DMS53 (cell line): ENCODE measurements around the gene TMEM165.

ENCODE experiments used
- DNase-seq: peaks from one replicate; lab custom pipeline; 2025; lab: John Stamatoyannopoulos, UW

Gene TMEM165

DNA sequence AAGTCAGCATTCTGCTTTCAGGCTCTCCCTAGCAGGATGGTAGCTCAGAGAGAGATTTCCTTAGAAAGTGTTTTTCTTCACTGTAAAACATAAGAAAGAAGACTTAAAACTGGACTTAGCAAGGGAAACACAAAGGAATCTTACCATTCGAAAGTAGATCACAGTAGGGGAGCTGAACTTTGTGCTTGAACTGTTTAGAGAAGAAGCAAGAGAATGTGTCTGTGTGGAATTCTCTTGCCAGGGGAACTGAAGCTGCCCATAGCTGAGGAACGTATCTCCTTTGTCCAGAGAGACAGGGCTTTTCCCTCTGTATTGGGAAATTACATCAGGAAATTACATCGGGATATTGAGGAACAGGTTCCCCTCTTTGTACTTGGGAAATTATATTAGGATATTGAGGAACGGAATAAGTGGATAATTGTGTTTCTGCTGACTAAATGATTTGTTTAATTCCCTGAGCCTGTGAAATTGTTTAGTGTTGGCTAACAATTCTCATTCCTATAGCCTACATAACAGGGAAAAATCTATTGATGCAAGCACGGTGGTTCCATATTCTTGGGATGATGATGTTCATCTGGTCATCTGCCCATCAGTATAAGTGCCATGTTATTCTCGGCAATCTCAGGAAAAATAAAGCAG is 28.6 kb upstream of the TMEM165 start:
- DNase-seq = no peak

DNA sequence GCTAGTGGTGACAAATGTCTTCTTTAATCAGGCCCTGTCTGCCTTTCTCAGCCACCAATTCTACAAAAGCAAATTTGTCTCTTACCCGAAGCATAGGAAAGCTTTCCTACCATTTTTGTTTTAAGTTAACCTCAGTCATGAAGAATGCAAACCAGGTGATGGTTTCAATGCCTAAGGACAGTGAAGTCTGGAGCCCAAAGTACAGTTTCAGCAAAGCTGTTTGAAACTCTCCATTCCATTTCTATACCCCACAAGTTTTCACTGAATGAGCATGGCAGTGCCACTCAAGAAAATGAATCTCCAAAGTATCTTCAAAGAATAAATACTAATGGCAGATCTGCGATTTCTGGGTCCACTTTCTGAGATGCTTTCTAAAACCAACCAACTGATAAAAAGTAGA is 25.8 kb upstream of the TMEM165 start:
- no peak for DNase-seq

DNA sequence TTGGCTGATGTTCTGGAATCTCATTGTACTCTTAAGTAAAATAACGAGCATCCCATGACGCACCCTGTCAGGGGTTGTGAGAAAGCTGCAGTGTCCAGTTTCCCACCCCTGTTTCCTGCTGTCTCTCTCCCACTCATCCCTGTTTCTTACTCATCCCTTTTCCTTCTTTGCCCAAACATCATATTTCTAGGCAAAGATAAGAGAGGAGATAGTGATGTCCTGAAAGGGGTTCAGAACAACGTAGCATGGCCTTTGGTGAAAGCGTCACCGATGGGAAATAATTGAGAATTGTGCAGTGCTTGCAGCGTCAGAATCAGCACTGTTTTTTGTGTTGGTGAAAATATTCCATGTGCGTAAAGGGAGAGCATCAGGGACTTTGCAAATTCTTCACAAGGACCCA is 23.5 kb upstream of the TMEM165 start:
- DNase-seq = no peak

- no peak for DNase-seq
Observed at GRCh38 chr4:55373461-55373860, 22.3 kb upstream of the TMEM165 start.

DNA sequence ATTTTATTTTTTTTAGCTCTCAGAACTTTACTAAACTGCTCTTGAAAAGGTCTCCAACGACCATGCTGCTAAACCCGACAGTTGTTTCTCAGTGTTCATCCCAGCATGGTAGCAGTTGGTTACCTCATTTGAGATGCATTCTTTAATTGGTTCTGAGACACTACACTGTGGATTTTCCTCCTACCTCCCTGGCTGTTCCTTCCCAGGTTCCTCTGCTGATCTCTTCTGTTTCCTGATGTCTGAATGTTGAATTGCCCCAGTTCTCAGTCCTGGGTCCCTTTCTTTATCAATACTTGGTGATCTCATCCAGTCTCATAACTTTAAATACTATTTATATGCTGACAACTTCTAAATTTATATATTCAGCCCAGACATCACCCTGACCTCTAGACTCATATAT is 19.1 kb upstream of the TMEM165 start:
- DNase-seq = no peak

DNA sequence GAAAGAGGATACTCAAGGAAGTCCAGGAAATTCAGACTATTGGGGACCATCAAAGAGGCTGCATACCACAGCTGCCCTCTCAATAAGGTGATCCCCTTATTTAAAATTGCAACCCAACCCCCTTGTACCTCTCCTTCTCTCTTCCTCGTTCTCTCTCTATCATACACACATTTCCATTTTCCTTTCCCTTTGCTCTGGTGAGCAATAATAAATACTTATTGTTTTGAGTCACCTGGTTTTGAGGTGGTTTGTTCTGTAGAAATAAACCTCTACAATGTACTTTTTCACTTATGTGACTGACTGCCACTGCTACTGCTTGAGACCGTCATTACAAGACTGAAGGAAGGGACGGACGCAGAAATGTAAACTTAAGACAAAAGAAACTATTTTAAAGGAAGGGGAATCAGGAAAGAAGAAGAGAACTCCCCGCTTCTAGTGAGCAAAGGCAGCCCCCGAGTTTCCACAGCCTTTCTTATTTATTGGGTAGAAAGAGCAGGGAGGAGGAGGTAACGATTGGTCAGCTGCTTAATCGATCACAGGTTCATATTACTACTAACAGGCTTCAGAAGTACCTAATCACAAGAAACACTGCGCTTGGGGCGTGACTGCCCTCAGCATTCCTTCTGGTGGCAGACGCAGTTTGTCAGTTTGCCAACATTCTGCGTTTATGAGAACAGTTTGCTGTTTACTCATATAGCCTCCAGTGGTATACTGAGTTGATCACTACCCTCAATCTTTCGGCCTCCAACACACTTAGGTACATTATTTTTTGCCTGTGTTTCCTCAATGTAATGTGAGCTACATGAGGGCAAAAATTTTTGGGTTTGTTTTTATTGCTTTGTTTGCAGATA is 16.9 kb upstream of the TMEM165 start:
- no peak for DNase-seq

- no peak for DNase-seq
Observed at GRCh38 chr4:55380576-55380975, 15.2 kb upstream of the TMEM165 start.

GRCh38 chr4:55381502-55381901 is 14.3 kb upstream of the TMEM165 start:
- DNase-seq = no peak

- no peak for DNase-seq
Observed at GRCh38 chr4:55382488-55383003, 13.2 kb upstream of the TMEM165 start.

GRCh38 chr4:55385201-55385649 is 10.5 kb upstream of the TMEM165 start:
- no peak for DNase-seq

DNA sequence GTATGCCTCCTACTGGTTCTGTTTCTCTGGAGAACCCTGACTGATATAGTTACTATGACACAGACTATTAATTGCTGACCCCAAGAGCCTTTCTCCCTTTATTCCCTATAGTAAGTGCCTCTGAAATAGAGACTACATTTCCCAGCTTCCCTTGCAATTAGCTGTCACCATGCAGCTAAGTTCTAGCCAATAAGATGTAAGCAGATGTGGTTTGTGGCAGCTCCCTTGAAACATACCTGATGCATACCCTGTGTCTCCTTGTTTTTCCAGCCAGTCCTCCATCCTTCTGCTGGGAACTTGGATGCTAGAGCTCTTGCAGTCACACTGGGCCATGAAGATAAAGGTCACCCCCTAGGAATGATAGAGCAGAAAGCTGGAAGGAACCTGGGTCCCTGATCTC is 9.7 kb upstream of the TMEM165 start:
- peak; percentile 35 for DNase-seq

DNA sequence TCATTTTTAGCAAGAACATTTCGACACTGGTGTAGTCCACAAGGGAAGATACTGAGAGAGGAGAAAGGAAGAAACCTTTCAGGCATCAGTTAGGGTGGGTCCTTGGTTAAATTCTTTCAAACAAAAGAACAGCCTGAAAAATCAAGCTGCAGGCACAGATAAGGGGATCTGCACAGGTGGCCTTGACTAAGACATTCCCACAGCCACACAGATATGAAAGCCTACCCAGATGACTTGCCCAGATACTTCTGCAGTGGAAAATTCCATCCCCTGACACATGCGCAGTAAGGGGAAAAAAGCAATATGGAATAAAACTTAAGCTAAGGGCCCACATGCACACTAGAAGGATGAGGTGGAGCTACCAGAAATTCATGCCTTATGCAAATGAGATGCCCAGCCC is 8.9 kb upstream of the TMEM165 start:
- DNase-seq = no peak

DNA sequence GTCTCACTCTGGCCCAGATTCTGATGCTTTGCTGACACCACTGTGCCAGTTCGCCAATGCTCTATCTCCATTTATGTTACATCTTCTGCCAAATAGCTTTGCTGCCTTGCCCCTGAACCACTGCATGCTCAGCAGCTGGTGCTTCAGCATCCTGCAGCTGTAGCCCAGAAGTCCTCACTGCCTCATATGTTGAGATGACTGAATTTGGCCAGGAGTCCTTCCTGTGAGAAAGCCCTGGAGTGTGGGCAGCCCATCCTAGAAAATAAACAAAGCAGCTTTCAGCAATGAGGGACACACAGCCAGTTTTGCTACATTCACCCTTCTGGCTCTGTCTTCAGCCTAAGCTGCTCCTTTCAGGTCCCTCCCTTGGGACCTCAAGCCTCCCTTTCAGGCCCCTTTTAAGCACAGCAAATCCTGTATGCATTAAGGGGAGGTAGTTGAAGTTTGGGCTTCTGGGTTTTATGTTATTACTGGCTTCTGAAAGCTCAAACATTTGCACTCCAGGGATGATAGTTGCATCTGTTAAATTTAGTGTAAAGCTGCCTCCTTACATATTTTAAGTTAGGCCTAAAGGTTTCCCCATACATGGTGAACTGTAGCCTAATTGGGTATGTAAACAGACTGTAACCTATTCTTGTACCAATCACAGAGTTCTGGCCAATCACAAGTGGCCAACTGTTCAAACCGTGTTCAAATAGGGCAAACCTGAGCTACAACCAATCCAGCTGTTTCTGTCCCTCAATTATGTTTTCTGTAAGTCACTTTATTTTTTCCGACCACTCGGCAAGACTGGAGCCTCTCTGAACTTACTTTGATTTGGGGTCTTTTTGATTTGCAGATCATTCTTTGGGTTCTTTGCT is 2.1 kb upstream of the TMEM165 start:
- DNase-seq = peak; percentile 60

GRCh38 chr4:55395218-55395528 is 584 bp upstream of the TMEM165 start:
- no peak for DNase-seq

- DNase-seq = peak; percentile 59
Observed at GRCh38 chr4:55396308-55397125, 760 bp downstream of the TMEM165 start.

DNA sequence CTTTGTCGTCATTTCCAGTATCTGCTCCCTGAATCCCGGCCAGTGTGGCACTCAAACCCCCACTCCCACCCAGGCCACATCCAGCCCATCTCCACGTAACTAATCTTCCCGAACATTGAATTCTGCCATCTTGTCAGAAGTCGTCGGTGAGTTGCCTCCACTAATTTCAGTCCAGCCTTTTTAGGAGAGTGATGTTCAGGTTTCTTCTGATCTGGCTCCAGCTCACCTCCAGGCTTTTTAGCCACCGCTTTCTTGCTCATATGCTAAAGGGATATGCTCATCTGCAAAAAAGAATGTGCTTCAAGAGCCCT is 1.3 kb downstream of the TMEM165 start:
- peak; percentile 38 for DNase-seq

DNA sequence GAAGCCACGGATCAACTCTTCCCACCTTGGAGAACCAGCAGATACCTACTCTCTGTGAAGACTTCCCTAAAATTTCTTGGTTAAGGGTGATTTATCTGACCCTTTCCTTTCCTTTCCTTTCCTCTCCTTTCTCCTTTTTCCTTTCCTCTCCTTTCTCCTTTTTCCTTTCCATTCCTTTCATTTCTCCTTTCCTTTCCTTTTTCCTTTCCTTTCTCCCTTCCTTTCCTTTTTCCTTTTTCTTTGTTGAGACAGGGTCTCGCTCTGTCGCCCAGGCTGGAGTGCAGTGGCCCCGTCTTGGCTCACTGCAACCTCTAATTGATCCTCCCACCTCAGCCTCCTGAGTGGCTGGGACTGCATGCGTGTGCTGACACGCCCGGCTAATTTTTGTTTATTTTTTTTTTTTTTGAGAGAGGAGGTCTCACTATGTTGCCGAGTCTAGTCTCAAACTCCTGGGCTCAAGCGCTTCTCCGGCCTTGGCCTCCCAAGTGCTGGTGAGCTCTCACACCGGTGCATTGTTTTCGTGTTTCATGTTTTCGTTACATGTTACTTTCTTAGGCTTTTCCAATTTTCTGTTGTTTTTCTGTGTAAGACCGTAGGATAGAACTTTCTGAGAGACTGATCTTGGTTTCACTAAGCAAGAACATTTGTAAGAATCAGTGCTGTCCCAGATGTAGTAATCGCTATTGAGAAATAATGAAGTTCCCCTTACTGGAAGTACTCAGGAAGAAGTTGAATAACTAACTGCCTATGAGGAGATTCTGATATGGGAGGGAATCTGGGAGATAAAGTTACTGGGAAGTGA is 2.0 kb downstream of the TMEM165 start:
- peak; percentile 14 for DNase-seq

GRCh38 chr4:55398461-55398860 is 2.7 kb downstream of the TMEM165 start:
- DNase-seq = no peak

GRCh38 chr4:55398966-55399365 is 3.2 kb downstream of the TMEM165 start:
- DNase-seq = peak; percentile 30

GRCh38 chr4:55399581-55399980 is 3.8 kb downstream of the TMEM165 start:
- DNase-seq = no peak

DNA sequence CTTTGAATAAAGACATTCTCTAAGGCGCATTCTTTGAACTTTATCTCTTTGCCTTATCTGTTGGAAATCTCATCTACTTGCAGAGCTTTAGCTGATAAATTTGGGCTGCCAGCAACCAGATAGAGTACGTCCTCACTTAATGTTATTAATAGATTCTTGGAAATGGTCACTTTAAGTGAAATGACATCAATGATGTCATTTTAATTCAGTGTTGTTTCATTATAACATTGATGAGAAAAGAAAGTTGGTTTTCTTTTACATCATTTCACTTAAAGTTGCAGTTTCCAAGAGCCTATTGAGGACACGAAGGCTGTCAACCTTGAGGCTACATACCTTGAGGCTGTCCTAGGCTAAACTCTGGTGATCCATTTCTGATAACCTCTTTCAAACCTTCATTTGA is 9.3 kb downstream of the TMEM165 start:
- no peak for DNase-seq
